ENCODE data around the gene ADAMTS17.

Gene ADAMTS17

DNA sequence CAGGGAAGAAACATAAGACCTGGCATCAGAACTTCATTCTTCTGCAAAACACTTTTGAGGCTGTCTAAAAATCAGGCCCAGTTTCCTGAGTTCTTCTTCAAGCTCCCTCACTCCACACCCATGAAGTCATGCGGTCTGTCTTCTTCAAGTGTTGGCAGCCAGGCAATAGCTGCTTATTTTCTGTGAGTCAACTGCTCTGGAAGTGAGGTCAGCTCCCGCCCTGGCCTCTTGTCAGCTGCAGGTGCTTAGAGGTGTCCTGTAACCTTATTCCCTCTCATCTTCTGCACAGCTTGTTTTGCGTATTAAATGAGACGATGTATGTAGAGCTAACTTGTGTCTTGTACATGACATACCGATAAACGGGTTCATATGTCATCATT lies 226.1 kb downstream of the ADAMTS17 start:
- no peak for DNase-seq (ENCODE audit: low spot score)
- TF ChIP-seq, protein P1, sequence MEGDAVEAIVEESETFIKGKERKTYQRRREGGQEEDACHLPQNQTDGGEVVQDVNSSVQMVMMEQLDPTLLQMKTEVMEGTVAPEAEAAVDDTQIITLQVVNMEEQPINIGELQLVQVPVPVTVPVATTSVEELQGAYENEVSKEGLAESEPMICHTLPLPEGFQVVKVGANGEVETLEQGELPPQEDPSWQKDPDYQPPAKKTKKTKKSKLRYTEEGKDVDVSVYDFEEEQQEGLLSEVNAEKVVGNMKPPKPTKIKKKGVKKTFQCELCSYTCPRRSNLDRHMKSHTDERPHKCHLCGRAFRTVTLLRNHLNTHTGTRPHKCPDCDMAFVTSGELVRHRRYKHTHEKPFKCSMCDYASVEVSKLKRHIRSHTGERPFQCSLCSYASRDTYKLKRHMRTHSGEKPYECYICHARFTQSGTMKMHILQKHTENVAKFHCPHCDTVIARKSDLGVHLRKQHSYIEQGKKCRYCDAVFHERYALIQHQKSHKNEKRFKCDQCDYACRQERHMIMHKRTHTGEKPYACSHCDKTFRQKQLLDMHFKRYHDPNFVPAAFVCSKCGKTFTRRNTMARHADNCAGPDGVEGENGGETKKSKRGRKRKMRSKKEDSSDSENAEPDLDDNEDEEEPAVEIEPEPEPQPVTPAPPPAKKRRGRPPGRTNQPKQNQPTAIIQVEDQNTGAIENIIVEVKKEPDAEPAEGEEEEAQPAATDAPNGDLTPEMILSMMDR (IDR thresholded peaks at IDR 0.05) = no peak
- H3K27ac ChIP-seq = peak overlapping the region; percentile 83 to 98
- no peak overlapping the region for H3K4me3 ChIP-seq

DNA sequence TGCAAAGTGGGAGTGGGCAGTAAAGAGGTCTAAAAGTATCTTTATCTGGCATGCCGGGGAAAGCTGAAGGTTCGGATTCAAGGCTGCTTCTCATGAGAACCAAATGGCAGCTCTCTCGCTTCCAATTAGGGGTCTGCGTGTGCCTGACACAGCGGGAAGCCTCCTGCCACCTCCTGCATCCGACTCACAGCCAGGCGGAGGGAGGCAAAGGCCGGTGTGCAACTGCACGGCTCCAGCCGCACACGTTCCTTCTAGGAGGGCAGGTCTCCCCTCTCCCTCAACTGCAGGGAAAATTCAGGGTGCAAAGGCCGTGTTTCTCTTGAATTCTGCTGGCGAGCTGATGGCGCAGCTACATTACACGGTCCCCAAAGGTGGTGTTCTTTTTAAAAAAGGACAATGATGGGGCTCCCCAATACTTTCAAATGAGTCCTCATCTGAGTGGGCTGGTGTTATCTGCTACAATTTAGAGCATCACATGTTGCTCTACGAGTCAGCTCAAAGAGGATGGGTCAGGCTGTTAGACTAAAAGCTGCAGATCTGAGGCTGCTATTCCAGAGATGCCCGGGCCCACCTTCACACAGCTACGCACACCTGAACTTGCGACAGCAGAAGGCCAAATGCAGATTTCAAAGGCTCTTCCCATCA lies 226.6 kb downstream of the ADAMTS17 start:
- TF ChIP-seq, protein P1 (IDR thresholded peaks at IDR 0.05) = no peak
- H3K27ac ChIP-seq = peak overlapping the region; percentile 83 to 98
- H3K4me3 ChIP-seq = peak overlapping the region; percentile 69
- DNase-seq (ENCODE audit: low spot score) = no peak

DNA sequence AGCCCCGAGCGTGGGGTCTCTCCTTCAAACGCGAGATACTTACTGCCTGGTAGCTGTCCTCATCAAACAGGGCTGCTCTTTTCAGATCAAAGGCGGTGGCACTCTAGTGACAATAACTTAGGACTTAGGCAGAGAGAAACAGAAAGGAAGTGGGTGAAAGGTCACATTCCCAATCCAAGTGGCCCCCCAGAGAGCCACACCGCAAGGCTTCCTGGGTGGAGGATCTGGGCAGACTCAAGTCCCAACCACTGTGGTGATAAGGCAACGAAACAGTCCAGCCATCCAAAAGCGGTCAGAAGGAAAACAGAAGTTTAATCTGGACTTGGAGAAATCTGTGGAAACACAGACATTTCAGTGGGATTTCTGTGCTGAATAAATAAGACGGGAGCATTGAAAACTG lies 227.2 kb downstream of the ADAMTS17 start:
- peak overlapping the region; percentile 69 for H3K4me3 ChIP-seq
- H3K27ac ChIP-seq = peak overlapping the region; percentile 83 to 98
- no peak for DNase-seq (ENCODE audit: low spot score)
- TF ChIP-seq, protein P1 (IDR thresholded peaks at IDR 0.05) = no peak

DNA sequence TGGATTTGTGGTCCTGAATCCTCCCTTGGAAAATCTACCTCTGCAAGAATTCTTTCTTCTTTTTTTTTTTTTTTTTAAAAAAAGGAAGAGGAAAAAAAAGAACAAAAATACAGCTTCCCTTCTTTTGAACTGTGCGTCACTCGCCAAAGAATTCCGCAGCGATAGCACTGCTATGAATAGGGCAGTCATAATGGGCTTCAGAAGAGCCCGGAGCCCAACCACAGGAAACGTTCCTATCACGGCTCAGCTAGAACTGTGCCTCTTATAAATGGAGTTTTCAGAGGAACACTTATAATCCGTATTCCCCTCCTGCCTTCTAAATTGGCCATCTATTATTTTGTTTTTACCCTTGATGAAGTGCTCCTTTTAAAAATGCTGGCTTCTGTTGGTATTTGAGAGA lies 227.7 kb downstream of the ADAMTS17 start:
- DNase-seq (ENCODE audit: low spot score) = peak; percentile 88
- TF ChIP-seq, protein P1 (IDR thresholded peaks at IDR 0.05) = no peak
- Histone ChIP-seq H3K27ac (peak overlapping the region; percentile 83 to 98), H3K4me3 (peak overlapping the region; percentile 69)

DNA sequence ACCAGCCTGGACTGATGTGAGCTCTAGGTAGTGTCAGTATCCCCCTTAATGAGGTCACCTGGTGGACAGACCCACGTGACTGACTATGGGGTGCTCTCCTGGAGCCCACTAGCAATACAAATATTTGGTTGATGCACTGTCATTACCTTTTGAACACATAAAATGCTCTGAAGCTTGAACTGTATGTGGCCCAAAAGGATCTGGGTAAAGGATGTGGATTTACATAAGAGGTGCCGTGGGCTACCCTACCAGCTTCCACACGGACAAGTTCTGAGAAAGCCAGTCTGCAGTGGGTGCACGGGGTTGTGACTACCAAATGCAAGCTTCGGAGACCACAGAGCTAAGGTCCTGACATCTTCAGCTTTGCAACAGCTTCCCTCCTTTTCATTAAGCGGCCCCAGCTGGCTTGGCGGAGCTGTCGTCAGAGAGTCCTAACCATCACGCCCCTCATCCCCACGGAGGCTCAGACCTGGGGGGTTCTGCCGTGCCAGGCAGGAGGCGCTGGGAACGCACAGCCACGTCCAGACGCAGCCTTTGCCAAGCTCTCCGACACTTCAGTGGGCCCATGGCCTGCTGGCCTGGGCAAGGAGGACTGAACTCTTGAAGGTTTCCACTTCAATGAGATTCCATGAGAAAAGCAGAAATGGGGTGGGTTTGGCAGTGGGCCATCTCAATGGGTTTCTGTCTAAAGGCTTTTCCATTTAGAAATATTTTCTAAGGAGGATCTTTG lies 228.3 kb downstream of the ADAMTS17 start:
- TF ChIP-seq, protein P1 (IDR thresholded peaks at IDR 0.05) = no peak
- Histone ChIP-seq H3K4me3 (peak overlapping the region; percentile 43), H3K27ac (peak overlapping the region; percentile 83 to 98)
- no peak for DNase-seq (ENCODE audit: low spot score)

DNA sequence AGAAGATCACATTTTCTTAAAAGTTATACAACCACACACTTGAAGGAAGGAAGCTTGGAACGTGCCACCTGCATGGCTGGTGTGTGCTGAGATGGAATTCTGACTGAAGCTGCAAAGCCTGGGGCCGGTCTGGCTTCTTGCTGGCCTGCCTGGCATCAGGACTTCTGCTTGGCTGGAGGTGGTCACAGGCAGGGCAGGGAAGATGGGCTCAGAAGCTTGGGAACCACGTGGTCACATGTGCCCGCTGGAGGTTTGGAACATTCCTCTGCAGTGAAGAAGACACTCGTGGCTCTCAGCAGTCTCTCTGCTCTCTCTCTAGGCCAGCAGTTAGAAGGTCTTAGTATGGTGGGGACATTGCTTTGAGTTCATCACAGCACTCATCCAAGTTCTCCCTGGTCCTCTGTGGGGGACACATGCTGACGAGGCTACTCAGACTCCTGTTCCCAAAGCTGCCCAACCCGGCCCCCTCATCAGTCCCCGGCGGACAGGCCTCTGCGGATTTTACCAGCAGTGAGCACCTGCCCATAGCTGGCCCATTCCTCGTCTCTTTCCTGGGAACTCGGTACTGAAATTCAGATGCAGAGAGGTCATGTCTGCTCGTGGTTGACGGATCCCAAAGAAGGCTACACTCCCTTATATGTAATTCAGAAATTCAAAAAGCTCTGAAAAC lies 229.0 kb downstream of the ADAMTS17 start:
- Histone ChIP-seq H3K4me3 (no peak overlapping the region), H3K27ac (peak overlapping the region; percentile 83 to 98)
- DNase-seq (ENCODE audit: low spot score) = no peak
- TF ChIP-seq, protein P1 (IDR thresholded peaks at IDR 0.05) = no peak
